Stimulated activated CD4-positive, alpha-beta T cell treated with anti-CD3 and anti-CD28 coated beads, Interleukin-15, amount 100 ng/mL, for 48 hours (primary cell): ENCODE data around the gene DCLK1.

ENCODE experiments used
- DNase-seq, 2 donors: peaks; one replicate each; pipeline ENCODE4 v3.0.0-alpha.2; 2020; ENCODE audit warnings: low read depth in 2 of 2

DCLK1 gene

GRCh38 chr13:35789335-35790165 lies 341.6 kb downstream of the DCLK1 start:
- DNase-seq = no peak

- DNase-seq = no peak
Observed at GRCh38 chr13:35787937-35788336, 343.2 kb downstream of the DCLK1 start.

GRCh38 chr13:35785576-35786303 lies 345.4 kb downstream of the DCLK1 start:
- no peak for DNase-seq

GRCh38 chr13:35784286-35784951 lies 346.8 kb downstream of the DCLK1 start:
- DNase-seq = no peak

- no peak for DNase-seq
Observed at GRCh38 chr13:35782793-35783192, 348.4 kb downstream of the DCLK1 start.

- no peak for DNase-seq
Observed at GRCh38 chr13:35781036-35782000, 349.9 kb downstream of the DCLK1 start.

- DNase-seq = no peak
Observed at GRCh38 chr13:35780613-35781012, 350.6 kb downstream of the DCLK1 start.

- DNase-seq = no peak
Observed at GRCh38 chr13:35771898-35772297, 359.3 kb downstream of the DCLK1 start.

GRCh38 chr13:35770756-35771297 lies 360.4 kb downstream of the DCLK1 start:
- DNase-seq = no peak

GRCh38 chr13:35769812-35770211 lies 361.4 kb downstream of the DCLK1 start:
- DNase-seq = no peak

DNA sequence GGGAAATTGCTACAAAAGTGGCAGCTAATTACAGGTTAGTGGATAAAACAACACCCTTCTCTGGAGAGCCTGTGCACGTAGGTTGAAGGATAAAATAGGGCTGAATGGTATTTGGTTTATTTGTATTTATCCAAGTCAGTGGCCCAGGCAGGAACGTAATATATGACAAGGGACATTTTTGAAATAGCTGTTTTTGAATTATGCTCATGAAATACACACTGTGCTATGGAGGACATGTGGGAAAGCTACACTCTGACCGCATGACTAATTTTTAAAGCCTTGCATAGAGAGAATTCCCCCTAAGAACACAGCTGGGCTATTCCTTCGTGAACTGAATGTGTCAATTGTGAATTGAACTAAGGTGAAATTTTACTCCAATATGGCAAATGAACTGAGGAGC lies 362.6 kb downstream of the DCLK1 start:
- DNase-seq = no peak

DNA sequence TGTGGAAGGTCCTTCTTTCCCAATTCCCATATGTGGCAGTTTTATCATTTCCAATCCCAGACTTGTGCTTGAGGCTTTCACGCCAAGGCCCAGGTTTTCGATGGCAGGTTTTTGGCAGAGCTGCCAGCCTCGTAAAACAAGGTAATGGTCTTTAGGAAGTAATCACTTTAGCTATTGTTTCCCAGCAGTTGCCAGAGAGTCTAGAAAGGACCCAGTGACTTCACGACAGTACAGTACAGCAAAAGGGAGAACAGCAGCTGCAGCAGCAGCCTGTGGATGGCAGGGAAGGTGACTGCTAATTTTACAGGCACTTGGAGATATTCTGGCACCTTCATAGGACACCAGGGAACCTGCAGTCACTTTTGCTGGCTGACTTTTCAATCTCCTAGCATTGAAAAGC lies 363.1 kb downstream of the DCLK1 start:
- DNase-seq = no peak

- no peak for DNase-seq
Observed at GRCh38 chr13:35767256-35767976, 363.8 kb downstream of the DCLK1 start.

DNA sequence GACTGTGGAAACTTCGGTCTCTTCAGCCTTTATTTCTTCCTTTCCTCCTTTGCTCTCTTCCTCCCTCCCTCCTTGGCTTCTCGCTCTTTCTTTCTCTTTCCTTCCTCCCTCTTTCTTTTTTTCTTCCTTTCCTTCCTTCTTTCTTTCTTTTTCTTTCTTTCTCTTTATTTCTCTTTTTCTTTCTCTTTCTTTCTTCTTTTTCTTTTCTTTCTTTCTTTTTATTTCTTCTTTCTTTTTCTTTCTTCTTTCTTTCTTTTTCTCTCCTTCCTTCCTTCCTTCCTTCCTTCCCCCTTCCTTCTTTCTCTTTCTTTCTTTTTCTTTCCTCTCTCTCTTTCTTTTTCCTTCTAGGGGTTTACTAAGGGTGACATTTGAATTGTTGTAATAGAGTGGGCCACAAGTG lies 364.5 kb downstream of the DCLK1 start:
- no peak for DNase-seq

DNA sequence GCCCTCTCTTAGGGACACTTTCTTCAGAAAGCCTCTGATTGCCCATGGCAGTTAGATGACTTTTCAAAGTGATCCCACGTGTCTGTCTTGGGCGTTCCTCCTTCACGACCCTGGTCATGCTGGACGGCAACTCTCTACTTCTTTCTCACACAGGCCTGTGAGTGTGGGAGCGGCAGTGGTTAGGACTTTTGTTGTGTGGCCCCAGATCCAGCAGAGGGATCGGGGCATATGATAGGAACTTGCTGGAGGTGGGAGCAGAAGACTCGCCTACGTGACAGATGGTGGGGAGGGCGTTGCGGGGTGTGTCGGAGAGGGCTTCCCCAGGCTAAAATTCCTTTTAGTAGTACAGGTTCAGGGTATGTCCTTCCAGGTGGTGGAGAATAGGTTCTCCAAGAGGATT lies 365.2 kb downstream of the DCLK1 start:
- no peak for DNase-seq

DNA sequence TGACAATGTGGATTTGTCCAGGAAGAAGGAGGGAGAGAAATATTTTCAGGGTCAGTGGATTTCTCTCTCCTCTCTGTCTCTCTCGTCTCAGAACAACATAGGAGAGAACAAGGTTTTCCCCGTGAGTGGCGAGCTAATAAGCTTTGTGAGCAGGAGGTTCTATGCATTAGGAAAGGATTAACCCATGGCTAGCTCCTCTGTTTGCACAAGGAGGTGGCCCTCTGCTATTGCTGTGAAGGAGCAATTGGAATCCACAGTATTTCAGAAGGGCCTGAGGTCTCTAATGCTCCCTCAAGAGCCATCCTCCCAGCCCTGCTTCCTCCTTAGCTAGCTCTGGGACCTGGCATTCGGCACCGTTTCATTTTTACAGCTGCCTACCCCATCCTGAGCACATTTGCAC lies 365.8 kb downstream of the DCLK1 start:
- DNase-seq = no peak

- no peak for DNase-seq
Observed at GRCh38 chr13:35764326-35765015, 366.7 kb downstream of the DCLK1 start.

DNA sequence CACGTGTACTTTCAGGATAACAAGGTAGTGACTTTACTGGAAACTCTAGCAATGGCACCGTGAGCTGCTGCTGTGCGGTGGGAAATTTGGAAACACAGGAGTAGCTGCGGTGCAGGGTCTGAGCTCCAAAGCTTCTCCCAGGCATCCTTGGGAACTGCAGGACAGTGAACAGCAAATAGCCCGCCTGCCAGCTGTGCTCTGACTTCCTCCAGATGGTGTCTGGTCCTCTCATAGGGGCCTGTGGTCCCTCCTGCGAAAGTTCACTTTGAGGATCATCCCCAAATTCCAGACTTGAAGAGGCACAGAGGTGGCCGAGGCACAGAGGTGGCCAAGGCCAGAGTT lies 367.4 kb downstream of the DCLK1 start:
- DNase-seq = no peak

- DNase-seq = no peak
Observed at GRCh38 chr13:35763060-35763781, 368.0 kb downstream of the DCLK1 start.
